DOHH2 (cell line): ENCODE measurements around the gene COPS7A.

Experiments used
- CTCF ChIP-seq: fragments of 200-600 bp; sonication (generic); IDR thresholded peaks from one replicate; pipeline ENCODE4 v1.5.1; 2014; ENCODE audit warnings: antibody characterized with exemption, mild to moderate bottlenecking, low read depth, low read length; ENCODE audit not compliant: poor library complexity, severe bottlenecking
- EZH2phosphoT487 ChIP-seq: fragments of 200-600 bp; sonication (generic); IDR thresholded peaks from 2 replicates; pipeline ENCODE4 v1.6.1; 2017; ENCODE audit warnings: borderline replicate concordance, mild to moderate bottlenecking, antibody characterized with exemption, low read length, moderate library complexity, mixed read lengths

- TF ChIP-seq CTCF (no peak), EZH2phosphoT487 (no peak)
Measured at GRCh38 chr12:6780573-6780972, 56.7 kb downstream of the COPS7A start.
